MM.1S (cell line): Measurements from ENCODE around the gene PSMD11.

ENCODE experiments used
- CTCF ChIP-seq: fragments of 300-600 bp; sonication (generic); IDR thresholded peaks from 2 replicates; pipeline ENCODE4 v1.5.1; 2016; ENCODE audit warnings: antibody characterized with exemption, low read length, mixed read lengths
- EZH2phosphoT487 ChIP-seq: fragments of 300-600 bp; sonication (generic); IDR thresholded peaks from 2 replicates; pipeline ENCODE4 v1.6.1; 2018; ENCODE audit warnings: antibody characterized with exemption, low read length

DNA sequence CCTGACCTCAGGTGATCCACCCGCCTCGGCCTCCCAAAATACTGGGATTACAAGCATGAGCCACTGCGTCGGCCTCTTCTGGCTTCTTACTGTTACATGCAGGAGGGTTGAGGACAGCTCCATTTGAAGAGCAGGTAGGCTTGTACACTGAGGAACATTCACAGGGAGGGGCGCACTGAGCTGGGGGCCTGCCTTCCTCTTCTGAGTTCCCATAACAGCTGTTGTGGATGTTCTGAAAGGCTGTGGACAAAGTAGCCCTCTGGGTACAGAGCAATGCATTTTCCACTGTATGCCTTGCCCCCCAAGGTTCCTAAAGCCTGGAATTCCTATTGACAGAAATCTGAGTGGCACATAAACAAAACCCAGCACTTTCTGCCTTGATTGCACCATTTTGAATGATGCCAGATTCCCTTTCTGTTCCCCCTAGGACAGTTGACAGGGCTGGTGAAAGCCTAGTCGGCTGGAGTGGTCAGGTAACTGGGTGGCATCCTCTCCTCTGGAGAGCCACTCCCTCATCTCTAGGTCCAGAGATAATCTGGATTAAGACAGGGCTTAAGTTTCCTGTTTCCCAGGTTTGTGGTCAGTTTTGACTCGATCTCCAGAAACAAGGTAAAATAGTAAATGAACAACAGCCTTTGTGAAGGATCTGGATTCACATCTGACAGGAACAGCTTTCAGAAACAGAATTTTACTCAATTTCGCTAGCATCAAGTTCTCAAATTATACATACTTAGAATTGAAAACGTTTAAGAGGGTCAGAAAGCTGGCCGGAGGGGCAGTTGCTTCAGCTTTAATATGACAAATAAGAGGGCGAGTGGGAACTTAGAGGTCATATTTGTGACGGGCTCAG lies 41.2 kb downstream of the PSMD11 start:
- TF ChIP-seq CTCF (no peak), EZH2phosphoT487 (no peak)
